ENCODE data around the gene ARHGEF19.

DNA sequence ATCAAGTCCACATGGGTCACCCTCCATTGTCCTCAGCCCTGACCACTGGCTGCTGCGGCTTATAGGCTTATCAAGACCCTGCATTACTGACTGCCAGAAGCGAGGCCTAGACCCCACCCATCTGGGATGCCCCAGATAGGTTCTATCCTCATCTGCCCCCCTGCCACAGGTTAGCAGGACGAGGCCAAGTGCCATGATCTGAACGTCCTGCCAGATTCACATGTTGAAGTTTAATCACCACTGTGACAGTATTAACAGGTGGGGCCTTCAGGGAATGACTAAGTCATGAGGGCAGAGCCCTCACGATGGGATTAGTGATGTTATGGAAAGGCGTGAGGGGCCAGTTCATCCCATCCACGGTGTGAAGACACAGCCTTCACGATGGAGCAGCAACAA, 30.8 kb upstream of the ARHGEF19 start:
- TF ChIP-seq, protein P1, sequence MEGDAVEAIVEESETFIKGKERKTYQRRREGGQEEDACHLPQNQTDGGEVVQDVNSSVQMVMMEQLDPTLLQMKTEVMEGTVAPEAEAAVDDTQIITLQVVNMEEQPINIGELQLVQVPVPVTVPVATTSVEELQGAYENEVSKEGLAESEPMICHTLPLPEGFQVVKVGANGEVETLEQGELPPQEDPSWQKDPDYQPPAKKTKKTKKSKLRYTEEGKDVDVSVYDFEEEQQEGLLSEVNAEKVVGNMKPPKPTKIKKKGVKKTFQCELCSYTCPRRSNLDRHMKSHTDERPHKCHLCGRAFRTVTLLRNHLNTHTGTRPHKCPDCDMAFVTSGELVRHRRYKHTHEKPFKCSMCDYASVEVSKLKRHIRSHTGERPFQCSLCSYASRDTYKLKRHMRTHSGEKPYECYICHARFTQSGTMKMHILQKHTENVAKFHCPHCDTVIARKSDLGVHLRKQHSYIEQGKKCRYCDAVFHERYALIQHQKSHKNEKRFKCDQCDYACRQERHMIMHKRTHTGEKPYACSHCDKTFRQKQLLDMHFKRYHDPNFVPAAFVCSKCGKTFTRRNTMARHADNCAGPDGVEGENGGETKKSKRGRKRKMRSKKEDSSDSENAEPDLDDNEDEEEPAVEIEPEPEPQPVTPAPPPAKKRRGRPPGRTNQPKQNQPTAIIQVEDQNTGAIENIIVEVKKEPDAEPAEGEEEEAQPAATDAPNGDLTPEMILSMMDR (conservative IDR thresholded peaks at IDR 0.05; ENCODE audit: low read length): no peak
- no peak for TF ChIP-seq EZH2phosphoT487 (IDR thresholded peaks at IDR 0.05; ENCODE audit: borderline replicate concordance)
